Keratinocyte (primary cell): ENCODE data around the gene MED31. TPM values are rescaled to one million over a fixed set of nuclear protein-coding genes. Genes with fewer than 3 reads are reported as not detected.

ENCODE experiments used
- DNase-seq: peaks from one replicate; pipeline ENCODE4 v3.0.0-alpha.2; 2011; ENCODE audit warnings: low read depth, missing footprints, low spot score
- FAIRE-seq: peaks from 2 replicates; lab custom pipeline; 2011; peaks lifted over from hg19 to GRCh38; lab: Jason Lieb, UNC
- H2AFZ ChIP-seq: 2 replicates; pipeline ENCODE4 v1.6.0; 2012; ENCODE audit warnings: low read length, control low read depth, inconsistent platforms; ENCODE audit not compliant: control insufficient read depth
- H3K27ac ChIP-seq: 2 replicates; pipeline ENCODE4 v1.5.1; 2011; ENCODE audit warnings: low read length; ENCODE audit not compliant: control insufficient read depth, insufficient read depth
- H3K27me3 ChIP-seq: 3 replicates; pipeline ENCODE4 v1.6.0; 2011; ENCODE audit warnings: low read length; ENCODE audit not compliant: control insufficient read depth, insufficient read depth; ENCODE audit errors: extremely low read depth
- H3K36me3 ChIP-seq, 2 experiments: 2 replicates in 1 of 2; 3 replicates in 1 of 2; pipeline ENCODE4 v1.5.1; 2011; ENCODE audit warnings: low read length in 2 of 2, mild to moderate bottlenecking in 1 of 2; ENCODE audit not compliant: control insufficient read depth in 2 of 2, insufficient read depth in 2 of 2; ENCODE audit errors: extremely low read depth in 1 of 2
- H3K4me1 ChIP-seq: 3 replicates; pipeline ENCODE4 v1.5.1; 2011; ENCODE audit warnings: low read length; ENCODE audit not compliant: control insufficient read depth, insufficient read depth; ENCODE audit errors: extremely low read depth
- H3K4me2 ChIP-seq: 3 replicates; pipeline ENCODE4 v1.6.0; 2011; ENCODE audit warnings: low read depth, low read length; ENCODE audit not compliant: control insufficient read depth, insufficient read depth; ENCODE audit errors: extremely low read depth
- H3K4me3 ChIP-seq, 3 experiments: fragments of 200-600 bp in 1 of 3; sonication (generic) in 1 of 3; 2 replicates in 2 of 3; 3 replicates in 1 of 3; pipeline ENCODE4 v1.5.1; 2011 to 2016; ENCODE audit warnings: low read length in 3 of 3, mild to moderate bottlenecking in 3 of 3, control low read depth in 2 of 3, inconsistent platforms in 1 of 3, low read depth in 1 of 3, mixed read lengths in 1 of 3, mixed run types in 1 of 3, moderate library complexity in 1 of 3; ENCODE audit not compliant: control insufficient read depth in 2 of 3, insufficient read depth in 2 of 3; ENCODE audit errors: extremely low read depth in 1 of 3
- H3K79me2 ChIP-seq: 2 replicates; pipeline ENCODE4 v1.6.0; 2012; ENCODE audit warnings: low read length; ENCODE audit not compliant: control insufficient read depth, insufficient read depth
- H3K9ac ChIP-seq: 3 replicates; pipeline ENCODE4 v1.6.0; 2011; ENCODE audit warnings: low read length; ENCODE audit not compliant: control insufficient read depth, insufficient read depth; ENCODE audit errors: extremely low read depth
- H3K9me1 ChIP-seq: 3 replicates; pipeline ENCODE4 v1.6.0; 2011; ENCODE audit warnings: low read length; ENCODE audit not compliant: control insufficient read depth, insufficient read depth; ENCODE audit errors: extremely low read depth
- H3K9me3 ChIP-seq: 2 replicates; pipeline ENCODE4 v1.5.1; 2012; ENCODE audit warnings: low read depth, low read length; ENCODE audit not compliant: control insufficient read depth
- H4K20me1 ChIP-seq: 3 replicates; pipeline ENCODE4 v1.6.0; 2011; ENCODE audit warnings: low read length; ENCODE audit not compliant: control insufficient read depth, insufficient read depth; ENCODE audit errors: extremely low read depth
- CTCF ChIP-seq, 3 experiments: IDR thresholded peaks in 1 of 3; conservative IDR thresholded peaks in 1 of 3; optimal IDR thresholded peaks in 1 of 3; 2 replicates in 2 of 3; 3 replicates in 1 of 3; pipeline versions ENCODE3 to v1.5.1; 2011; ENCODE audit warnings: low read length in 3 of 3, mild to moderate bottlenecking in 3 of 3, moderate library complexity in 2 of 3, control low read depth in 1 of 3, inconsistent platforms in 1 of 3; ENCODE audit not compliant: insufficient read depth in 2 of 3; ENCODE audit errors: extremely low read depth in 1 of 3
- EZH2 ChIP-seq: IDR thresholded peaks from one replicate; pipeline ENCODE4 v1.6.1; 2012; ENCODE audit warnings: inconsistent platforms, mild to moderate bottlenecking, low read length, moderate library complexity
- dilution Hi-C: fragments of 300-500 bp; cut with MboI; formaldehyde crosslinking; loops from one replicate; pipeline ENCODE4 v1.7.0; 2020; ENCODE audit warnings: low sequenced_read_pairs; ENCODE audit not compliant: extremely low pct_ligation_motif_present
- polyA plus RNA-seq, 5 experiments: library from polyadenylated mRNA; depleted of rRNA in 3 of 5; stranded (reverse) in 3 of 5; stranded (forward) in 1 of 5; unstranded in 1 of 5; fragments of >200 nt; gene quantifications; 1 replicate in 1 of 5; 2 replicates in 3 of 5; 3 replicates in 1 of 5; pipeline versions ENCODE4 v1.2.1 to v1.2.3, GENCODE V29; 2011 to 2012; ENCODE audit warnings: missing spikeins in 2 of 5, low read depth in 1 of 5, low replicate concordance in 1 of 5

Gene MED31
- polyA plus RNA-seq, 1 donor (not counting 4 experiments of a cell fraction or from before 2014, with no cell fraction given) = 49.0 TPM

- peak overlapping the region; percentile 76 for H3K27ac ChIP-seq
- H2AFZ ChIP-seq = no peak overlapping the region
These were observed 12.3 kb downstream of the MED31 start for GRCh38 chr17:6639014-6639585.

GRCh38 chr17:6638046-6638908 lies 13.1 kb downstream of the MED31 start:
- Histone ChIP-seq H2AFZ (no peak overlapping the region), H3K9me3 (no peaks in the 10 kb centered on the region), H3K4me2 (peak overlapping the region; percentile 97), H3K27me3 (no peaks in the 10 kb centered on the region), H3K4me3 (no peak overlapping the region), H4K20me1 (no peaks in the 10 kb centered on the region), H3K79me2 (peaks cover 52% of the 10 kb centered on the region), H3K27ac (no peak overlapping the region), H3K9me1 (peaks cover 3% of the 10 kb centered on the region), H3K4me1 (peaks cover 24% of the 10 kb centered on the region), H3K9ac (no peak overlapping the region), H3K36me3 (peaks cover 2 to 13% of the 10 kb centered on the region in 2 experiments)
- dilution Hi-C loops = no loop called here
- FAIRE-seq = no peak
- DNase-seq = no peak
- no peak for TF ChIP-seq CTCF (optimal IDR thresholded peaks at IDR 0.05 in 1 of 3, IDR thresholded peaks at IDR 0.05 in 1 of 3, conservative IDR thresholded peaks at IDR 0.05 in 1 of 3; ENCODE audit: extremely low read depth in 1 of 3, insufficient read depth in 2 of 3, low read length in 3 of 3)

More at GRCh38 chr17:6639014-6639585, 12.3 kb downstream of the MED31 start:
- peaks cover 33% of the 10 kb centered on the region for H3K4me1 ChIP-seq
- H3K9ac ChIP-seq = peak overlapping the region; percentile 82
- H4K20me1 ChIP-seq = no peaks in the 10 kb centered on the region
- no peak for TF ChIP-seq EZH2
- TF ChIP-seq CTCF (optimal IDR thresholded peaks at IDR 0.05 in 1 of 3, IDR thresholded peaks at IDR 0.05 in 1 of 3, conservative IDR thresholded peaks at IDR 0.05 in 1 of 3; ENCODE audit: extremely low read depth in 1 of 3, insufficient read depth in 2 of 3, low read length in 3 of 3) = no peak
- peak overlapping the region; percentile 97 for H3K4me2 ChIP-seq
- peaks cover 52% of the 10 kb centered on the region for H3K79me2 ChIP-seq
- dilution Hi-C loops = no loop called here
- peak overlapping the region; percentile 76 to 89 (median 85) for H3K4me3 ChIP-seq
- peaks cover 3% of the 10 kb centered on the region for H3K9me1 ChIP-seq
- DNase-seq = no peak
- FAIRE-seq = no peak
- no peaks in the 10 kb centered on the region for H3K9me3 ChIP-seq
- no peaks in the 10 kb centered on the region for H3K27me3 ChIP-seq
- peaks cover 2 to 15% of the 10 kb centered on the region in 2 experiments for H3K36me3 ChIP-seq
